Endothelial cell of hepatic sinusoid (primary cell): ENCODE measurements around the gene BMERB1.
"Not testable (repeated sequence)": the region's sequence is repeated elsewhere in the genome, so short reads cannot be mapped to it uniquely, and the experiment has no call there.

Source experiments
- in situ Hi-C: cut with HindIII; loops from 2 replicates; pipeline ENCODE4 v1.10.0; 2017; ENCODE audit warnings: low sequenced_read_pairs

Gene BMERB1

GRCh38 chr16:15606518-15607220 lies 172.3 kb downstream of the BMERB1 start:
- in situ Hi-C loops = no loop called here

GRCh38 chr16:15607221-15607699 lies 172.9 kb downstream of the BMERB1 start:
- in situ Hi-C loops = not testable (repeated sequence)

GRCh38 chr16:15607700-15608396 lies 173.5 kb downstream of the BMERB1 start:
- in situ Hi-C loops = no loop called here

GRCh38 chr16:15608398-15609285 lies 174.3 kb downstream of the BMERB1 start:
- in situ Hi-C loops = no loop called here

- in situ Hi-C loops = no loop called here
Measured at GRCh38 chr16:15609286-15609649, 174.9 kb downstream of the BMERB1 start.

GRCh38 chr16:15610369-15610871 lies 176.0 kb downstream of the BMERB1 start:
- in situ Hi-C loops = no loop called here

- in situ Hi-C loops = no loop called here
Measured at GRCh38 chr16:15611610-15612009, 177.2 kb downstream of the BMERB1 start.

- in situ Hi-C loops = no loop called here
Measured at GRCh38 chr16:15613676-15614075, 179.3 kb downstream of the BMERB1 start.

- in situ Hi-C loops = no loop called here
Measured at GRCh38 chr16:15616012-15616411, 181.6 kb downstream of the BMERB1 start.

GRCh38 chr16:15616475-15617165 lies 182.2 kb downstream of the BMERB1 start:
- in situ Hi-C loops = no loop called here

GRCh38 chr16:15617901-15618300 lies 183.5 kb downstream of the BMERB1 start:
- in situ Hi-C loops = no loop called here

- in situ Hi-C loops = no loop called here
Measured at GRCh38 chr16:15618392-15618791, 184.0 kb downstream of the BMERB1 start.

GRCh38 chr16:15620611-15621195 lies 186.3 kb downstream of the BMERB1 start:
- in situ Hi-C loops = no loop called here

- in situ Hi-C loops = no loop called here
Measured at GRCh38 chr16:15621456-15621855, 187.1 kb downstream of the BMERB1 start.

GRCh38 chr16:15621889-15622288 lies 187.5 kb downstream of the BMERB1 start:
- in situ Hi-C loops = no loop called here

- in situ Hi-C loops = no loop called here
Measured at GRCh38 chr16:15631730-15632409, 197.5 kb downstream of the BMERB1 start.

GRCh38 chr16:15635926-15636325 lies 201.5 kb downstream of the BMERB1 start:
- in situ Hi-C loops = no loop called here

- in situ Hi-C loops = no loop called here
Measured at GRCh38 chr16:15636392-15636873, 202.0 kb downstream of the BMERB1 start.
